ENCODE measurements around the gene PCDHB4.

- TF ChIP-seq, protein P1, sequence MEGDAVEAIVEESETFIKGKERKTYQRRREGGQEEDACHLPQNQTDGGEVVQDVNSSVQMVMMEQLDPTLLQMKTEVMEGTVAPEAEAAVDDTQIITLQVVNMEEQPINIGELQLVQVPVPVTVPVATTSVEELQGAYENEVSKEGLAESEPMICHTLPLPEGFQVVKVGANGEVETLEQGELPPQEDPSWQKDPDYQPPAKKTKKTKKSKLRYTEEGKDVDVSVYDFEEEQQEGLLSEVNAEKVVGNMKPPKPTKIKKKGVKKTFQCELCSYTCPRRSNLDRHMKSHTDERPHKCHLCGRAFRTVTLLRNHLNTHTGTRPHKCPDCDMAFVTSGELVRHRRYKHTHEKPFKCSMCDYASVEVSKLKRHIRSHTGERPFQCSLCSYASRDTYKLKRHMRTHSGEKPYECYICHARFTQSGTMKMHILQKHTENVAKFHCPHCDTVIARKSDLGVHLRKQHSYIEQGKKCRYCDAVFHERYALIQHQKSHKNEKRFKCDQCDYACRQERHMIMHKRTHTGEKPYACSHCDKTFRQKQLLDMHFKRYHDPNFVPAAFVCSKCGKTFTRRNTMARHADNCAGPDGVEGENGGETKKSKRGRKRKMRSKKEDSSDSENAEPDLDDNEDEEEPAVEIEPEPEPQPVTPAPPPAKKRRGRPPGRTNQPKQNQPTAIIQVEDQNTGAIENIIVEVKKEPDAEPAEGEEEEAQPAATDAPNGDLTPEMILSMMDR (IDR thresholded peaks at IDR 0.05), result peak in 1 of 3 donors; percentile 21
- no peak for TF ChIP-seq POLR2A (IDR thresholded peaks at IDR 0.05)
- TF ChIP-seq EP300 (IDR thresholded peaks at IDR 0.05), result no peak
Measured at GRCh38 chr5:141172381-141173204, 51.0 kb downstream of the PCDHB4 start, which contains the start of gene PCDHB7.
